BE2C (cell line): ENCODE results near the gene DCTD.

Experiments
- DNase-seq: peaks from one replicate; pipeline ENCODE4 v3.0.0-alpha.2; 2020
- H3K27me3 ChIP-seq: fragments of 250-450 bp; sonication (Bioruptor Pico); 2 replicates; pipeline ENCODE4 v1.5.1; 2020; ENCODE audit warnings: mild to moderate bottlenecking
- H3K36me3 ChIP-seq: fragments of 250-450 bp; sonication (Bioruptor Pico); 2 replicates; pipeline ENCODE4 v1.5.1; 2020; ENCODE audit warnings: mild to moderate bottlenecking
- H3K4me1 ChIP-seq: fragments of 250-450 bp; sonication (Bioruptor Pico); 2 replicates; pipeline ENCODE4 v1.5.1; 2020
- H3K4me3 ChIP-seq: 2 replicates; pipeline ENCODE4 v1.5.1; 2011; ENCODE audit warnings: low read depth, low read length
- H3K9me3 ChIP-seq: fragments of 250-450 bp; sonication (Bioruptor Pico); 2 replicates; pipeline ENCODE4 v1.5.1; 2020
- CTCF ChIP-seq: IDR thresholded peaks from 2 replicates; pipeline ENCODE4 v1.5.1; 2012; ENCODE audit warnings: mild to moderate bottlenecking, low read depth, low read length

The DCTD gene

GRCh38 chr4:182939680-182940079, 22.5 kb upstream of the DCTD start:
- peaks cover 3% of the 10 kb centered on the region for H3K4me1 ChIP-seq
- H3K9me3 ChIP-seq = no peaks in the 10 kb centered on the region
- H3K36me3 ChIP-seq = no peaks in the 10 kb centered on the region
- H3K4me3 ChIP-seq = no peak overlapping the region
- H3K27me3 ChIP-seq = no peaks in the 10 kb centered on the region
- no peak for TF ChIP-seq CTCF
- no peak for DNase-seq

GRCh38 chr4:182938205-182938645, 21.0 kb upstream of the DCTD start:
- DNase-seq = peak; percentile 82
- no peak overlapping the region for H3K4me3 ChIP-seq
- H3K4me1 ChIP-seq = peaks cover 3% of the 10 kb centered on the region

GRCh38 chr4:182937268-182938204, 20.4 kb upstream of the DCTD start:
- no peak overlapping the region for H3K4me3 ChIP-seq
- TF ChIP-seq CTCF = no peak
- H3K9me3 ChIP-seq = no peaks in the 10 kb centered on the region
- H3K4me1 ChIP-seq = peaks cover 3% of the 10 kb centered on the region
- no peaks in the 10 kb centered on the region for H3K36me3 ChIP-seq
- no peaks in the 10 kb centered on the region for H3K27me3 ChIP-seq
- DNase-seq = no peak

More at GRCh38 chr4:182938205-182938645, 21.0 kb upstream of the DCTD start:
- Histone ChIP-seq H3K9me3 (no peaks in the 10 kb centered on the region), H3K27me3 (no peaks in the 10 kb centered on the region), H3K36me3 (no peaks in the 10 kb centered on the region)
- peak; percentile 98 for TF ChIP-seq CTCF

- Histone ChIP-seq H3K4me3 (no peak overlapping the region), H3K9me3 (no peaks in the 10 kb centered on the region), H3K36me3 (no peaks in the 10 kb centered on the region), H3K4me1 (no peaks in the 10 kb centered on the region), H3K27me3 (no peaks in the 10 kb centered on the region)
- TF ChIP-seq CTCF = no peak
- no peak for DNase-seq
Measured at GRCh38 chr4:182932651-182933050, 15.5 kb upstream of the DCTD start.

GRCh38 chr4:182931691-182932345, 14.6 kb upstream of the DCTD start:
- H3K4me3 ChIP-seq = no peak overlapping the region
- no peak for TF ChIP-seq CTCF
- H3K4me1 ChIP-seq = no peaks in the 10 kb centered on the region
- H3K36me3 ChIP-seq = no peaks in the 10 kb centered on the region
- H3K9me3 ChIP-seq = no peaks in the 10 kb centered on the region
- no peak for DNase-seq
- no peaks in the 10 kb centered on the region for H3K27me3 ChIP-seq

GRCh38 chr4:182930889-182931288, 13.7 kb upstream of the DCTD start:
- Histone ChIP-seq H3K4me3 (no peak overlapping the region), H3K36me3 (no peaks in the 10 kb centered on the region), H3K4me1 (no peaks in the 10 kb centered on the region), H3K27me3 (no peaks in the 10 kb centered on the region), H3K9me3 (no peaks in the 10 kb centered on the region)
- no peak for TF ChIP-seq CTCF
- no peak for DNase-seq
